K562 (cell line): Measurements from ENCODE around the gene TARS2. TPM values are rescaled to one million over a fixed set of nuclear protein-coding genes. Genes with fewer than 3 reads are reported as not detected.

Source experiments
- CBX2 ChIP-seq: fragments of 200-600 bp; sonication (generic); IDR thresholded peaks from one replicate; pipeline ENCODE4 v1.6.1; 2012; ENCODE audit warnings: mild to moderate bottlenecking, low read length, inconsistent platforms; ENCODE audit not compliant: insufficient read depth, poor library complexity, severe bottlenecking
- CGGBP1 ChIP-seq: fragments of 250-450 bp; sonication (Bioruptor Pico); IDR thresholded peaks from 2 replicates; pipeline ENCODE4 v1.9.0; 2021; ENCODE audit warnings: mild to moderate bottlenecking
- ELK3 ChIP-seq: fragments of 450-650 bp; formaldehyde crosslinking; IDR thresholded peaks from 2 replicates; pipeline ENCODE4 v1.4.0; 2020; ENCODE audit warnings: mild to moderate bottlenecking
- ESRRA ChIP-seq: fragments of 450-650 bp; IDR thresholded peaks from 2 replicates; pipeline ENCODE4 v1.6.1; 2014; ENCODE audit warnings: low read depth, mild to moderate bottlenecking, moderate library complexity, borderline replicate concordance
- EWSR1 ChIP-seq: fragments of 450-650 bp; IDR thresholded peaks from 2 replicates; pipeline ENCODE4 v1.6.1; 2018; ENCODE audit warnings: borderline replicate concordance, mild to moderate bottlenecking, low read depth, moderate library complexity; ENCODE audit not compliant: partially characterized antibody
- GABPA ChIP-seq: fragments of 200-800 bp; sonication (Bioruptor generic); conservative IDR thresholded peaks from 2 replicates; pipeline ENCODE4 v1.6.1; 2016; ENCODE audit warnings: low read depth, missing genetic modification characterization, missing compliant biosample characterization
- GATAD2B ChIP-seq: fragments of 450-650 bp; IDR thresholded peaks from 2 replicates; pipeline ENCODE4 v1.6.1; 2017; ENCODE audit warnings: mild to moderate bottlenecking, borderline replicate concordance
- HEY1 ChIP-seq: fragments of 250-450 bp; sonication (Bioruptor Pico); IDR thresholded peaks from 2 replicates; pipeline ENCODE4 v1.5.0; 2020; ENCODE audit warnings: mild to moderate bottlenecking, moderate library complexity, borderline replicate concordance
- MAZ ChIP-seq, 2 experiments: fragments of 450-650 bp in 1 of 2; sonication (generic) in 1 of 2; formaldehyde crosslinking; IDR thresholded peaks in 1 of 2; conservative IDR thresholded peaks in 1 of 2; 2 replicates each; pipeline versions ENCODE4 v1.4.0 to v1.5.0; 2020; ENCODE audit warnings: mild to moderate bottlenecking in 1 of 2, missing genetic modification reagents in 1 of 2
- MCM3 ChIP-seq: fragments of 450-650 bp; IDR thresholded peaks from 2 replicates; pipeline ENCODE4 v1.6.1; 2016
- MYNN ChIP-seq, 2 experiments: sonication (generic); formaldehyde crosslinking in 1 of 2; IDR thresholded peaks; 2 replicates each; pipeline versions ENCODE4 v1.5.0 to v1.6.1; 2016 to 2020; ENCODE audit warnings: antibody characterized with exemption in 1 of 2, missing genetic modification reagents in 1 of 2
- NR2C2 ChIP-seq, 2 experiments: fragments of 200-800 bp in 1 of 2; sonication (Bioruptor generic) in 1 of 2; sonication (generic) in 1 of 2; formaldehyde crosslinking in 1 of 2; IDR thresholded peaks; 2 replicates each; pipeline versions ENCODE4 v1.6.1 to v1.8.0; 2016 to 2022; ENCODE audit warnings: mild to moderate bottlenecking in 1 of 2, missing compliant biosample characterization in 1 of 2, missing genetic modification characterization in 1 of 2, missing genetic modification reagents in 1 of 2
- NRF1 ChIP-seq, 2 experiments: fragments of 450-650 bp; IDR thresholded peaks in 1 of 2; conservative IDR thresholded peaks in 1 of 2; 2 replicates each; pipeline ENCODE4 v1.6.1; 2014; ENCODE audit warnings: mild to moderate bottlenecking in 2 of 2
- POLR2A ChIP-seq: fragments of 450-650 bp; conservative IDR thresholded peaks from 2 replicates; pipeline ENCODE4 v1.6.1; 2016
- POLR2AphosphoS5 ChIP-seq: IDR thresholded peaks from 2 replicates; pipeline ENCODE4 v1.6.1; 2011; ENCODE audit warnings: mild to moderate bottlenecking, low read depth, low read length, moderate library complexity; ENCODE audit not compliant: control insufficient read depth, insufficient read depth
- POLR3G ChIP-seq: IDR thresholded peaks from 2 replicates; pipeline ENCODE4 v1.6.1; 2011; ENCODE audit not compliant: insufficient read length, insufficient replicate concordance; ENCODE audit errors: extremely low read depth
- PRPF4 ChIP-seq: fragments of 200-400 bp; formaldehyde crosslinking; IDR thresholded peaks from one replicate; pipeline ENCODE4 v1.6.1; 2017; ENCODE audit warnings: low read length, low read depth, mild to moderate bottlenecking; ENCODE audit not compliant: insufficient read depth, poor library complexity, severe bottlenecking
- TRIM24 ChIP-seq, 2 experiments: fragments of 450-650 bp; IDR thresholded peaks; 2 replicates each; pipeline ENCODE4 v1.6.1; 2016
- XRCC5 ChIP-seq: fragments of 200-400 bp; formaldehyde crosslinking; IDR thresholded peaks from 2 replicates; pipeline ENCODE4 v1.6.1; 2017; ENCODE audit warnings: low read depth, mild to moderate bottlenecking, low read length
- ZKSCAN1 ChIP-seq: fragments of 150-350 bp; IDR thresholded peaks from 2 replicates; pipeline ENCODE4 v1.6.1; 2016; ENCODE audit warnings: low read depth, low read length
- ZNF134 ChIP-seq: fragments of 250-450 bp; sonication (Bioruptor Pico); conservative IDR thresholded peaks from 2 replicates; pipeline ENCODE4 v1.4.0; 2020
- ZNF224 ChIP-seq: sonication (generic); formaldehyde crosslinking; IDR thresholded peaks from 2 replicates; pipeline ENCODE4 v1.8.0; 2022; ENCODE audit warnings: mild to moderate bottlenecking, missing genetic modification reagents
- ZNF518B ChIP-seq: fragments of 250-450 bp; sonication (Bioruptor Pico); IDR thresholded peaks from 2 replicates; pipeline ENCODE4 v1.5.0; 2021; ENCODE audit warnings: mild to moderate bottlenecking, moderate library complexity
- polyA plus RNA-seq, 8 experiments: library from polyadenylated mRNA; depleted of rRNA in 4 of 8; stranded (reverse) in 5 of 8; unstranded in 3 of 8; fragments of >200 nt; fragmentation: Nextera tagmentation in 2 of 8; fragmentation: Illumina TruSeq in 1 of 8; extraction: Ambion mirVana in 2 of 8; extraction: Trizol in 1 of 8; gene quantifications; 2 replicates each; pipeline versions ENCODE4 v1.2.1 to v1.2.3, GENCODE V29; 2011 to 2014; ENCODE audit warnings: inconsistent platforms in 1 of 8, missing spikeins in 1 of 8
- total RNA-seq, 7 experiments: library from RNA; depleted of rRNA in 6 of 7; stranded (reverse); fragments of >200 nt in 6 of 7; fragmentation: Illumina TruSeq in 2 of 7; extraction: Trizol in 2 of 7; gene quantifications; 2 replicates each; pipeline versions ENCODE4 v1.2.1 to v1.2.3, GENCODE V29; 2011 to 2021; ENCODE audit warnings: low replicate concordance in 1 of 7

Gene TARS2
- total and polyA plus RNA-seq, 9 of the 15 experiments (the other 6 are each of a cell fraction or from before 2014, with no cell fraction given), result 17.0 to 64.2 (median 39.4) TPM

GRCh38 chr1:150548632-150549495, 61.6 kb downstream of the TARS2 start, which contains the start of gene ADAMTSL4 (continued):
- TF ChIP-seq PRPF4 (no peak), GABPA (tag) (peak; percentile 20; the same call in 1 of the 2 replicates), CBX2 (no peak), ZNF518B (CRISPR knock-in tag) (no peak), HEY1 (CRISPR knock-in tag) (no peak), ZNF134 (CRISPR knock-in tag) (no peak), TRIM24 (IDR thresholded peaks at IDR 0.05) (no peak), POLR2AphosphoS5 (peak; percentile 53; the same call in 1 of the 2 replicates), ELK3 (CRISPR knock-in tag) (no peak), POLR2A (peak; percentile 70), ZNF224 (CRISPR knock-in tag) (no peak), ESRRA (no peak), MCM3 (no peak), MYNN (IDR thresholded peaks at IDR 0.05) (no peak), MYNN (CRISPR knock-in tag; IDR thresholded peaks at IDR 0.05) (no peak), NRF1 (conservative IDR thresholded peaks at IDR 0.05 in 1 of 2, IDR thresholded peaks at IDR 0.05 in 1 of 2) (peak; percentile 60 to 62), ZKSCAN1 (no peak), CGGBP1 (CRISPR knock-in tag) (no peak), MAZ (CRISPR knock-in tag; conservative IDR thresholded peaks at IDR 0.05 in 1 of 2, IDR thresholded peaks at IDR 0.05 in 1 of 2) (peak; percentile 36 to 89; a peak in 2 of 4 replicates), EWSR1 (no peak), GATAD2B (peak; percentile 63), XRCC5 (no peak), POLR3G (no peak), NR2C2 (CRISPR knock-in tag; IDR thresholded peaks at IDR 0.05) (no peak), NR2C2 (tag; IDR thresholded peaks at IDR 0.05) (peak; percentile 94)
